ENCODE data around the gene AQP2. TPM values are rescaled to one million over a fixed set of nuclear protein-coding genes. Genes with fewer than 3 reads are reported as not detected.

Gene AQP2
- total and polyA plus RNA-seq, 2 of the 4 experiments (the other 2 are of a cell fraction), result not detected

GRCh38 chr12:49930515-49931288 is 19.8 kb upstream of the AQP2 start:
- Histone ChIP-seq H3K18ac (ENCODE audit: low read depth, low read length) (no peak overlapping the region), H4K91ac (ENCODE audit: insufficient read depth, low read depth, low read length) (no peak overlapping the region), H2BK15ac (ENCODE audit: low read depth, low read length) (no peak overlapping the region), H4K20me1 (ENCODE audit: insufficient read depth, low read length) (no peaks in the 10 kb centered on the region), H3K9me1 (ENCODE audit: insufficient read depth, low read length) (no peaks in the 10 kb centered on the region), H4K5ac (ENCODE audit: low read depth, low read length) (no peak overlapping the region), H3K27ac (ENCODE audit: insufficient read depth, low read length) (no peak overlapping the region), H2BK120ac (ENCODE audit: low read depth, low read length) (no peak overlapping the region), H2BK20ac (ENCODE audit: low read depth, low read length) (no peak overlapping the region; the same call in 1 of the 2 replicates), H3K36me3 (ENCODE audit: control insufficient read depth, insufficient read depth, low read length) (no peaks in the 10 kb centered on the region), H3K4me2 (ENCODE audit: low read depth, low read length) (no peak overlapping the region), H3K4ac (ENCODE audit: low read depth, low read length) (no peak overlapping the region), H2AFZ (replicated peaks; ENCODE audit: low read length, poor library complexity) (no peak overlapping the region), H3K9me3 (ENCODE audit: control insufficient read depth, insufficient read depth, low read length) (no peaks in the 10 kb centered on the region), H4K8ac (ENCODE audit: low read depth in 2 of 2, low read length in 2 of 2) (no peak overlapping the region), H3K56ac (ENCODE audit: extremely low read depth, insufficient read depth, low read length) (no peak overlapping the region), H2AK5ac (ENCODE audit: low read depth, low read length) (no peak overlapping the region), H3K4me1 (ENCODE audit: control insufficient read depth, insufficient read depth, low read length) (peaks cover 2% of the 10 kb centered on the region; the same call in 1 of the 2 replicates), H2BK5ac (ENCODE audit: low read depth, low read length, poor library complexity, severe bottlenecking) (no peak overlapping the region), H3K9ac (ENCODE audit: low read depth, low read length) (no peak overlapping the region), H3K27me3 (ENCODE audit: control insufficient read depth, insufficient read depth, low read length) (no peaks in the 10 kb centered on the region; the same call in 1 of the 2 replicates), H3K79me1 (ENCODE audit: low read depth in 1 of 2, low read length in 2 of 2) (no peaks in the 10 kb centered on the region), H3K4me3 (ENCODE audit: insufficient read depth, low read depth, low read length) (no peak overlapping the region), H3K23ac (ENCODE audit: low read depth, low read length) (no peak overlapping the region), H2AK9ac (replicated peaks; ENCODE audit: low read depth, low read length, poor library complexity) (no peak overlapping the region), H3K14ac (replicated peaks; ENCODE audit: low read depth, low read length) (no peak overlapping the region)
- BruUV-seq (replicated peaks), result no TSS peak
- dilution Hi-C loops (cut with HindIII; ENCODE audit: low sequenced_read_pairs, unreplicated experiment), result no loop called here
- in situ Hi-C loops (cut with MboI; ENCODE audit: low sequenced_read_pairs), result no loop called here
- ATAC-seq (ENCODE audit: low read depth) (peak; percentile 82), DNase-seq (peak; percentile 83)
- TF ChIP-seq FOS (IDR thresholded peaks at IDR 0.05; ENCODE audit: low read depth, low read length), result peak; percentile 70
- peak; percentile 31; the same call in 1 of the 2 replicates for TF ChIP-seq CEBPB (IDR thresholded peaks at IDR 0.05; ENCODE audit: low read depth, low read length)
- TF ChIP-seq MAFK (IDR thresholded peaks at IDR 0.05; ENCODE audit: low read depth, low read length), result no peak
- no CpG with 5 or more reads among the region's 3 CpGs for WGBS, 2 experiments (ENCODE audit: extremely low coverage in 2 of 2, insufficient read length in 1 of 2)
- intact Hi-C loops (cut with micrococcal nuclease), result no loop called here
- CTCF ChIA-PET, result interaction anchor here (1.1 to 2.0 kb wide), 2 partner anchors 12 to 16 kb away, joined by 3 to 7 read pairs; no protein-coding TSS in a partner anchor
- POLR2A ChIA-PET (ENCODE audit: unreplicated experiment), result no interaction called here

Measured in IMR-90 (cell line).